ENCODE measurements around the gene OTX1. TPM values are rescaled to one million over a fixed set of nuclear protein-coding genes. Genes with fewer than 3 reads are reported as not detected.
A peak's percentile ranks its signal among the peaks of the same experiment; 100 is the strongest.
"Not testable (repeated sequence)": the region's sequence is repeated elsewhere in the genome, so short reads cannot be mapped to it uniquely, and the experiment has no call there.

OTX1 gene
- total RNA-seq, 1 experiment from 2014 or later, result 14.4 TPM

- Mint-ChIP-seq H3K4me1 (ENCODE audit: low read depth, unreplicated experiment) (no peaks in the 10 kb centered on the region), H3K27me3 (ENCODE audit: insufficient read depth, unreplicated experiment) (no peaks in the 10 kb centered on the region), H3K36me3 (ENCODE audit: insufficient read depth, unreplicated experiment) (peaks cover 24% of the 10 kb centered on the region), H3K9me3 (ENCODE audit: unreplicated experiment) (no peaks in the 10 kb centered on the region), H3K27ac (ENCODE audit: unreplicated experiment) (no peak overlapping the region), H3K4me3 (ENCODE audit: unreplicated experiment) (no peak overlapping the region)
- no TSS peak for BruUV-seq (replicated peaks)
- no peak for DNase-seq
- no peak for TF ChIP-seq CTCF (IDR thresholded peaks at IDR 0.05; ENCODE audit: insufficient read depth in 1 of 2, low read depth in 1 of 2, low read length in 1 of 2, severe bottlenecking in 1 of 2, unreplicated experiment in 1 of 2)
- intact Hi-C loops (cut with micrococcal nuclease; ENCODE audit: unreplicated experiment), result no loop called here
- Histone ChIP-seq H3K4me3 (ENCODE audit: low read depth, low read length) (no peak overlapping the region), H3K36me3 (ENCODE audit: control insufficient read depth, insufficient read depth, low read length) (no peaks in the 10 kb centered on the region; the same call in 1 of the 2 replicates), H3K4me1 (no peaks in the 10 kb centered on the region), H3K27me3 (replicated peaks; ENCODE audit: control insufficient read depth, insufficient read depth, low read length) (no peaks in the 10 kb centered on the region), H3K9me3 (no peaks in the 10 kb centered on the region)
- CTCF ChIA-PET, result no interaction called here
- POLR2A ChIA-PET, result no interaction called here
Observed at GRCh38 chr2:63018439-63018838, 32.2 kb upstream of the OTX1 start.

GRCh38 chr2:63019686-63020085 lies 30.9 kb upstream of the OTX1 start:
- H3K27me3 Mint-ChIP-seq (ENCODE audit: insufficient read depth, unreplicated experiment); H3K4me1 ChIP-seq; CTCF ChIA-PET; H3K36me3 ChIP-seq (ENCODE audit: control insufficient read depth, insufficient read depth, low read length); BruUV-seq (replicated peaks); H3K4me3 Mint-ChIP-seq (ENCODE audit: unreplicated experiment); H3K4me3 ChIP-seq (ENCODE audit: low read depth, low read length); H3K4me1 Mint-ChIP-seq (ENCODE audit: low read depth, unreplicated experiment); H3K9me3 Mint-ChIP-seq (ENCODE audit: unreplicated experiment); H3K9me3 ChIP-seq; DNase-seq; H3K27ac Mint-ChIP-seq (ENCODE audit: unreplicated experiment); POLR2A ChIA-PET; H3K27me3 ChIP-seq (replicated peaks; ENCODE audit: control insufficient read depth, insufficient read depth, low read length): not testable (repeated sequence)
- intact Hi-C loops (cut with micrococcal nuclease; ENCODE audit: unreplicated experiment), result loop anchor here (10.0 kb wide), 1 partner anchor 565 kb away; no protein-coding TSS in a partner anchor
- peaks cover 25% of the 10 kb centered on the region for H3K36me3 Mint-ChIP-seq (ENCODE audit: insufficient read depth, unreplicated experiment)

- peaks cover 36% of the 10 kb centered on the region for H3K36me3 Mint-ChIP-seq (ENCODE audit: insufficient read depth, unreplicated experiment)
- Histone ChIP-seq H3K9me3 (no peaks in the 10 kb centered on the region), H3K4me1 (no peaks in the 10 kb centered on the region), H3K27me3 (replicated peaks; ENCODE audit: control insufficient read depth, insufficient read depth, low read length) (no peaks in the 10 kb centered on the region), H3K4me3 (ENCODE audit: low read depth, low read length) (no peak overlapping the region), H3K36me3 (ENCODE audit: control insufficient read depth, insufficient read depth, low read length) (peaks cover 4% of the 10 kb centered on the region)
- H3K9me3 Mint-ChIP-seq (ENCODE audit: unreplicated experiment), result no peaks in the 10 kb centered on the region
- intact Hi-C loops (cut with micrococcal nuclease; ENCODE audit: unreplicated experiment), result loop anchor here (10.0 kb wide), 1 partner anchor 569 kb away; no protein-coding TSS in a partner anchor
- ChIA-PET CTCF (no interaction called here), POLR2A (no interaction called here)
- peak in 1 of 2 experiments; percentile 44 for DNase-seq
- no peaks in the 10 kb centered on the region for H3K4me1 Mint-ChIP-seq (ENCODE audit: low read depth, unreplicated experiment)
- H3K27me3 Mint-ChIP-seq (ENCODE audit: insufficient read depth, unreplicated experiment), result no peaks in the 10 kb centered on the region
- peak; percentile 22 to 49 for TF ChIP-seq CTCF (IDR thresholded peaks at IDR 0.05; ENCODE audit: insufficient read depth in 1 of 2, low read depth in 1 of 2, low read length in 1 of 2, severe bottlenecking in 1 of 2, unreplicated experiment in 1 of 2)
- H3K27ac Mint-ChIP-seq (ENCODE audit: unreplicated experiment), result no peak overlapping the region
- no peak overlapping the region for H3K4me3 Mint-ChIP-seq (ENCODE audit: unreplicated experiment)
- BruUV-seq (replicated peaks), result no TSS peak
Observed at GRCh38 chr2:63023444-63023843, 27.2 kb upstream of the OTX1 start.

GRCh38 chr2:63027220-63027619 lies 23.4 kb upstream of the OTX1 start:
- H3K4me3 ChIP-seq (ENCODE audit: low read depth, low read length), result no peak overlapping the region
- Mint-ChIP-seq H3K36me3 (ENCODE audit: insufficient read depth, unreplicated experiment) (peaks cover 22% of the 10 kb centered on the region), H3K27ac (ENCODE audit: unreplicated experiment) (peak overlapping the region; percentile 48), H3K4me3 (ENCODE audit: unreplicated experiment) (no peak overlapping the region), H3K9me3 (ENCODE audit: unreplicated experiment) (no peaks in the 10 kb centered on the region), H3K27me3 (ENCODE audit: insufficient read depth, unreplicated experiment) (no peaks in the 10 kb centered on the region), H3K4me1 (ENCODE audit: low read depth, unreplicated experiment) (no peaks in the 10 kb centered on the region)
- no TSS peak for BruUV-seq (replicated peaks)
- TF ChIP-seq CTCF (IDR thresholded peaks at IDR 0.05; ENCODE audit: insufficient read depth in 1 of 2, low read depth in 1 of 2, low read length in 1 of 2, severe bottlenecking in 1 of 2, unreplicated experiment in 1 of 2), result no peak
- H3K36me3 ChIP-seq (ENCODE audit: control insufficient read depth, insufficient read depth, low read length), result peaks cover 4% of the 10 kb centered on the region
- no peaks in the 10 kb centered on the region for H3K9me3 ChIP-seq
- POLR2A ChIA-PET, result no interaction called here
- H3K4me1 ChIP-seq, result no peaks in the 10 kb centered on the region
- intact Hi-C loops (cut with micrococcal nuclease; ENCODE audit: unreplicated experiment), result loop anchor here (10.0 kb wide), 1 partner anchor 572 kb away; no protein-coding TSS in a partner anchor
- no peaks in the 10 kb centered on the region for H3K27me3 ChIP-seq (replicated peaks; ENCODE audit: control insufficient read depth, insufficient read depth, low read length)
- no peak for DNase-seq
- CTCF ChIA-PET, result no interaction called here

Data from Caco-2 (cell line).